Cardiac fibroblast (primary cell): ENCODE measurements around the gene CCIN.
A peak's percentile ranks its signal among the peaks of the same experiment; 100 is the strongest.

Experiments used
- DNase-seq, 2 donors: peaks; one replicate each; pipeline versions ENCODE4 v3.0.0 to v3.0.0-alpha.2; 2010; ENCODE audit warnings: low read depth in 2 of 2
- H3K4me3 ChIP-seq, 2 donors: replicated peaks in 1 of 2; 1 replicate in 1 of 2; 2 replicates in 1 of 2; pipeline ENCODE4 v1.5.1; 2011; ENCODE audit warnings: low read depth in 2 of 2, low read length in 2 of 2, mild to moderate bottlenecking in 2 of 2, moderate library complexity in 1 of 2
- TF ChIP-seq, protein P1 (sequence below): IDR thresholded peaks from one replicate; pipeline ENCODE4 v1.5.1; 2011; ENCODE audit warnings: low read depth, mild to moderate bottlenecking, low read length, inconsistent platforms

Gene CCIN

GRCh38 chr9:36204906-36205547, 35.8 kb downstream of the CCIN start:
- H3K4me3 ChIP-seq = no peak overlapping the region
- TF ChIP-seq, protein P1, sequence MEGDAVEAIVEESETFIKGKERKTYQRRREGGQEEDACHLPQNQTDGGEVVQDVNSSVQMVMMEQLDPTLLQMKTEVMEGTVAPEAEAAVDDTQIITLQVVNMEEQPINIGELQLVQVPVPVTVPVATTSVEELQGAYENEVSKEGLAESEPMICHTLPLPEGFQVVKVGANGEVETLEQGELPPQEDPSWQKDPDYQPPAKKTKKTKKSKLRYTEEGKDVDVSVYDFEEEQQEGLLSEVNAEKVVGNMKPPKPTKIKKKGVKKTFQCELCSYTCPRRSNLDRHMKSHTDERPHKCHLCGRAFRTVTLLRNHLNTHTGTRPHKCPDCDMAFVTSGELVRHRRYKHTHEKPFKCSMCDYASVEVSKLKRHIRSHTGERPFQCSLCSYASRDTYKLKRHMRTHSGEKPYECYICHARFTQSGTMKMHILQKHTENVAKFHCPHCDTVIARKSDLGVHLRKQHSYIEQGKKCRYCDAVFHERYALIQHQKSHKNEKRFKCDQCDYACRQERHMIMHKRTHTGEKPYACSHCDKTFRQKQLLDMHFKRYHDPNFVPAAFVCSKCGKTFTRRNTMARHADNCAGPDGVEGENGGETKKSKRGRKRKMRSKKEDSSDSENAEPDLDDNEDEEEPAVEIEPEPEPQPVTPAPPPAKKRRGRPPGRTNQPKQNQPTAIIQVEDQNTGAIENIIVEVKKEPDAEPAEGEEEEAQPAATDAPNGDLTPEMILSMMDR = peak; percentile 21
- DNase-seq = no peak

DNA sequence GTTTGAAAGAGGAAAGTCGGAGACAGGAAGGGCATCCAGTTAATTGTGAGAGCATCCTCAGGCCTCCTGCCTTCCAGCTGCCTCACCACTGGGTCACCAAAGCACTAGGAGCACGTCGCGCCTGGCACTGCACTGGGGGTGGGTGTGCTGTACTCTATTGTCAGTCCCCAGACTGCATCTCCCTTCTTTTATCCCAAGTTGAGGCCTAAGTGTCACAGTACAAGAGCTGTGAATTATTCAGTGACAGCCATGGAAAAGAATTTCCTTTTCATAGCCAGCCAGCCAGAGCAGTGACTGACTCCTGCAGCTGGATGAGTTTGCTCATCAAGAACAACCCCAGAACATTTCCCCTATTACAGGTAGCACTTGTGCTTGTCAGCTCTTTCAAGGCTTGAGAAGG, 37.8 kb downstream of the CCIN start:
- H3K4me3 ChIP-seq = no peak overlapping the region
- TF ChIP-seq, protein P1 = no peak
- DNase-seq = peak in 1 of 2 donors; percentile 68

DNA sequence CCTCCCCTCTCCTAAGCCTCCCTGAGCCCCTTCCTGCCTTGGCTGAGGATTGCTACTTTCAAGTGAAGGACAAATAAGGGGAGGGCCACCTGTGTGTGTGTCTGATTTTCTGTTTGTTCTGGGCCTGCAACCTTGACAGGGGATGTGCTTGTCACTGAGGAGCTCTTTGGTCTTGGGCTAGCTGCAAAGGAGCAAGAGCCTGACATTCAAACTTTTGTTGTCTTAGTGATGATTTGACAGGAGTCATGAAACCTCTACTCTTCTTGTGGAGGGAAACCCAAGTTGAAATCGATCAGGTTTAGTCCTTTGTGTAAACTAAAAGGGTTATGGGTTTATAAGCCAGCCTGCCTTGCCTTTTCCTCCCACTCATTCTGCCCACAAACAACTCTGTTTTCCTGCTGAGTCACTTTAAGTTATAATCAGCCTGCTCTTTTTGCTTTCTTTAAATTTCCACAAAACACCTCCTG, 38.4 kb downstream of the CCIN start:
- H3K4me3 ChIP-seq = no peak overlapping the region
- DNase-seq = peak; percentile 48 to 54
- TF ChIP-seq, protein P1 = no peak

DNA sequence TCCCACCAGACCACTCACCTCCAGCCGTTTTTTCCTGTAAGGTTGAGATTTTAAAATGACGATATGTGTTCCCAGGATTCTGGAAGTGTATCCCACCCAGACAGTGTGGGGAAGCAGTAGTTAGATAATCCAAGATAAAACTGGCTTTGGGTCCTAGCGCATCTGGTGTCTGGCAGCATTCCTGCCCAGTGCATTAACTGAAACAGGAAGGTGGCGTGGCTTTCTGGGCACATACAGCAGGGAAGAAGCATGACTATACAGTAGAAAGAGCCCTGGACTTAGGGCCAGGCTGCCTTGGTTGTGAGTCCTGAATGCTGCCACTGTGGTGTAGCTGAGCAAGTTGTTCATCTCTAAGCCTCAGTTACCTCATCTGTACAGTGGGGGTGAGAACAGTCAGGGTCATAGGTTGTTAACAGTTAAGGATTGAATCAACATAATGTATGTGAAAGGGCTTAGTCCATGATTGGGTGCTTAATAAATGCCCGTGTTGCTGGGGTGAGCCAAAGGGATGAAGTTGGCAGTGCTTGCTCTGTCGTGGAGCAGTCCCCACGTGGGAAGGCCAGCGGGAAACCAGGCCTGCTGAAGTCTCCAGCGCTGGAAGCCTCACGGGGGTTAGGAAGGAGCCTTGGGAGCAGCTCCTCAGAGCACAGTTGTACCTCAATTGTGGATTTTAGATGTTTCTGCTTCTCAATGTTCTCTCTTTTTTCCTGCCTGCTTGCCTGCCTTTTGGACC, 39.5 kb downstream of the CCIN start:
- H3K4me3 ChIP-seq = no peak overlapping the region
- TF ChIP-seq, protein P1 = no peak
- peak in 1 of 2 donors; percentile 37 for DNase-seq

- H3K4me3 ChIP-seq = no peak overlapping the region
- TF ChIP-seq, protein P1 = no peak
- no peak for DNase-seq
These were observed 41.5 kb downstream of the CCIN start for GRCh38 chr9:36210722-36211121.

DNA sequence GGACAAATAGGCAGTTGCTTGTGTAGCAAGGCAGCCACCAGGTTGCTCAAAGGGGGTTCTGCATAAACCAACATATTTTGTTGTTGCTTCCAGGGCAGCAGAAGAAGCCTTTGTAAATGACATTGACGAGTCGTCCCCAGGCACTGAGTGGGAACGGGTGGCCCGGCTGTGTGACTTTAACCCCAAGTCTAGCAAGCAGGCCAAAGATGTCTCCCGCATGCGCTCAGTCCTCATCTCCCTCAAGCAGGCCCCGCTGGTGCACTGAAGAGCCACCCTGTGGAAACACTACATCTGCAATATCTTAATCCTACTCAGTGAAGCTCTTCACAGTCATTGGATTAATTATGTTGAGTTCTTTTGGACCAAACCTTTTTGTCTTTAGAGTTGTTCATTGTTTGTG, 42.3 kb downstream of the CCIN start:
- TF ChIP-seq, protein P1 = no peak
- H3K4me3 ChIP-seq = no peak overlapping the region
- no peak for DNase-seq

DNA sequence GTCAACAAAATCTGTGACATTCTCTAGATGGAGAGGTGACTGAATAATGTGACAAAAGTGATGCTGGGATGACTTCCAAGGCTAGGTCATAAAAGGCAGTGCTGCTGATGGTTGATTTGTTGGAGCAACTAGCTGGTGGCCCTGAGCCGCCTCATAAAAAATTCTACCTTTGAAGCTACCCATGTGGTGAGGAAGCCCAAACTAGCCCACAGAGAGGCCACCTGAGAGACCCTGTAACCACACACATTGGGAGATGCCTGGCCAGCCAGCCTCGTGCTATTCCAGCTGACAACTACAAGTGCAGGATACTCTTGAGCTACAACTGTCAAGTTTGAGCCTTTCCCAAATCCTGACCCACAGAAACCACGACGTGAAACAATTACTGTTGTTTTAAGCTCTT, 44.2 kb downstream of the CCIN start:
- H3K4me3 ChIP-seq = no peak overlapping the region
- no peak for DNase-seq
- TF ChIP-seq, protein P1 = no peak
